Neural cell (in vitro differentiated cells): ENCODE results near the gene SPRN.

Experiments used
- POLR2AphosphoS5 ChIP-seq: IDR thresholded peaks from 2 replicates; pipeline ENCODE4 v1.6.1; 2012
- TF ChIP-seq, protein P1 (sequence below): fragments of 450-650 bp; IDR thresholded peaks from 2 replicates; pipeline ENCODE4 v1.5.1; 2014; ENCODE audit warnings: antibody characterized with exemption, mild to moderate bottlenecking, moderate library complexity; ENCODE audit not compliant: poor library complexity, severe bottlenecking

- TF ChIP-seq POLR2AphosphoS5, result no peak
- TF ChIP-seq, protein P1, sequence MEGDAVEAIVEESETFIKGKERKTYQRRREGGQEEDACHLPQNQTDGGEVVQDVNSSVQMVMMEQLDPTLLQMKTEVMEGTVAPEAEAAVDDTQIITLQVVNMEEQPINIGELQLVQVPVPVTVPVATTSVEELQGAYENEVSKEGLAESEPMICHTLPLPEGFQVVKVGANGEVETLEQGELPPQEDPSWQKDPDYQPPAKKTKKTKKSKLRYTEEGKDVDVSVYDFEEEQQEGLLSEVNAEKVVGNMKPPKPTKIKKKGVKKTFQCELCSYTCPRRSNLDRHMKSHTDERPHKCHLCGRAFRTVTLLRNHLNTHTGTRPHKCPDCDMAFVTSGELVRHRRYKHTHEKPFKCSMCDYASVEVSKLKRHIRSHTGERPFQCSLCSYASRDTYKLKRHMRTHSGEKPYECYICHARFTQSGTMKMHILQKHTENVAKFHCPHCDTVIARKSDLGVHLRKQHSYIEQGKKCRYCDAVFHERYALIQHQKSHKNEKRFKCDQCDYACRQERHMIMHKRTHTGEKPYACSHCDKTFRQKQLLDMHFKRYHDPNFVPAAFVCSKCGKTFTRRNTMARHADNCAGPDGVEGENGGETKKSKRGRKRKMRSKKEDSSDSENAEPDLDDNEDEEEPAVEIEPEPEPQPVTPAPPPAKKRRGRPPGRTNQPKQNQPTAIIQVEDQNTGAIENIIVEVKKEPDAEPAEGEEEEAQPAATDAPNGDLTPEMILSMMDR, result no peak
Measured at GRCh38 chr10:133461841-133462240, 37.4 kb upstream of the SPRN start.
